SK-N-MC (cell line): ENCODE measurements around the gene RAP1GAP.

Experiments used
- DNase-seq: peaks from one replicate; pipeline ENCODE4 v3.0.0-alpha.2; 2011; ENCODE audit warnings: low read depth, low spot score
- H3K27ac ChIP-seq: fragments of 200-600 bp; sonication (generic); 2 replicates; pipeline ENCODE4 v1.5.1; 2016; ENCODE audit warnings: mixed run types
- H3K36me3 ChIP-seq: fragments of 200-600 bp; sonication (generic); 2 replicates; pipeline ENCODE4 v1.6.1; 2017; ENCODE audit warnings: antibody characterized with exemption, low read length, mixed read lengths; ENCODE audit not compliant: insufficient read depth
- H3K4me3 ChIP-seq: fragments of 200-600 bp; sonication (generic); 2 replicates; pipeline ENCODE4 v1.5.1; 2016
- H3K9ac ChIP-seq: fragments of 200-600 bp; sonication (generic); 2 replicates; pipeline ENCODE4 v1.8.0; 2017; ENCODE audit warnings: mixed run types, mixed read lengths; ENCODE audit not compliant: insufficient read length
- H3K9me3 ChIP-seq: fragments of 200-600 bp; sonication (generic); 2 replicates; pipeline ENCODE4 v1.6.1; 2017; ENCODE audit warnings: low read depth, mild to moderate bottlenecking, antibody characterized with exemption, low read length, moderate library complexity, mixed read lengths
- EZH2 ChIP-seq: fragments of 200-600 bp; sonication (generic); IDR thresholded peaks from one replicate; pipeline ENCODE4 v1.6.1; 2017; ENCODE audit warnings: antibody characterized with exemption
- FOXP2 ChIP-seq: optimal IDR thresholded peaks from 2 replicates; pipeline ENCODE3; 2011; ENCODE audit warnings: mild to moderate bottlenecking, moderate library complexity; ENCODE audit not compliant: insufficient read depth; ENCODE audit errors: extremely low read length, control extremely low read depth
- POLR2AphosphoS5 ChIP-seq: IDR thresholded peaks from 2 replicates; pipeline ENCODE4 v1.6.1; 2012; ENCODE audit warnings: mild to moderate bottlenecking, low read depth, low read length, borderline replicate concordance

RAP1GAP gene

GRCh38 chr1:21618059-21618458 is 51.1 kb downstream of the RAP1GAP start:
- Histone ChIP-seq H3K9me3 (no peaks in the 10 kb centered on the region), H3K36me3 (no peaks in the 10 kb centered on the region; the same call in 1 of the 2 replicates), H3K27ac (no peak overlapping the region), H3K4me3 (no peak overlapping the region), H3K9ac (no peak overlapping the region)
- DNase-seq = no peak
- TF ChIP-seq POLR2AphosphoS5 (no peak), FOXP2 (no peak), EZH2 (no peak)

- TF ChIP-seq POLR2AphosphoS5 (no peak), EZH2 (no peak), FOXP2 (no peak)
- Histone ChIP-seq H3K27ac (no peak overlapping the region), H3K9ac (no peak overlapping the region), H3K9me3 (no peaks in the 10 kb centered on the region), H3K4me3 (no peak overlapping the region), H3K36me3 (no peaks in the 10 kb centered on the region; the same call in 1 of the 2 replicates)
- DNase-seq = no peak
Observed at GRCh38 chr1:21617126-21617738, 51.9 kb downstream of the RAP1GAP start.

DNA sequence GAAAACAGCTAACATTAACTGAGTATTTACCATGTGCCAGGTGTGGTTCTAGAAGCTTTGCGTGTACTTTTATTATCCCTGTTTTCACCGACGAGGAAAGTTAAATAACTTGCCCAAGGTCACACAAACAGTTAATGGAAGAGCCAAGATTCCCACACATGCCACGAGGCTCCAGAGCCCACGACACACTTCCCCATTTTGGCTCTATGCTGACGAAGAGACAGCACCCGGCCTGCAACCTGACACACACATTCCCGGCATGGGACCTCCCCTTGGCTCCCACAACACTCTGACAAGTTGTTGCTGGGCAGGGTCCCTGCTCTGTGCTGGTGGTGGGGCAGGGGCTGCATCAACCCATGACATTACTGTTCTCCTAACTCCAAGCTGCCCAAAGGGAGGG is 52.8 kb downstream of the RAP1GAP start:
- H3K27ac ChIP-seq = peak overlapping the region; percentile 25; the same call in 1 of the 2 replicates
- no peak overlapping the region for H3K4me3 ChIP-seq
- H3K9me3 ChIP-seq = no peaks in the 10 kb centered on the region
- no peak for TF ChIP-seq FOXP2
- no peak for TF ChIP-seq POLR2AphosphoS5
- no peak for TF ChIP-seq EZH2
- H3K36me3 ChIP-seq = no peaks in the 10 kb centered on the region; the same call in 1 of the 2 replicates
- no peak for DNase-seq
- no peak overlapping the region for H3K9ac ChIP-seq

GRCh38 chr1:21614419-21615115 is 54.6 kb downstream of the RAP1GAP start:
- TF ChIP-seq EZH2 (no peak), FOXP2 (no peak), POLR2AphosphoS5 (no peak)
- Histone ChIP-seq H3K4me3 (no peak overlapping the region), H3K27ac (no peak overlapping the region), H3K36me3 (no peaks in the 10 kb centered on the region; the same call in 1 of the 2 replicates), H3K9me3 (no peaks in the 10 kb centered on the region), H3K9ac (no peak overlapping the region)
- no peak for DNase-seq

GRCh38 chr1:21613072-21613867 is 55.9 kb downstream of the RAP1GAP start:
- no peak for DNase-seq
- Histone ChIP-seq H3K4me3 (no peak overlapping the region), H3K9me3 (no peaks in the 10 kb centered on the region), H3K27ac (no peak overlapping the region), H3K9ac (no peak overlapping the region), H3K36me3 (no peaks in the 10 kb centered on the region; the same call in 1 of the 2 replicates)
- TF ChIP-seq EZH2 (no peak), POLR2AphosphoS5 (no peak), FOXP2 (no peak)

DNA sequence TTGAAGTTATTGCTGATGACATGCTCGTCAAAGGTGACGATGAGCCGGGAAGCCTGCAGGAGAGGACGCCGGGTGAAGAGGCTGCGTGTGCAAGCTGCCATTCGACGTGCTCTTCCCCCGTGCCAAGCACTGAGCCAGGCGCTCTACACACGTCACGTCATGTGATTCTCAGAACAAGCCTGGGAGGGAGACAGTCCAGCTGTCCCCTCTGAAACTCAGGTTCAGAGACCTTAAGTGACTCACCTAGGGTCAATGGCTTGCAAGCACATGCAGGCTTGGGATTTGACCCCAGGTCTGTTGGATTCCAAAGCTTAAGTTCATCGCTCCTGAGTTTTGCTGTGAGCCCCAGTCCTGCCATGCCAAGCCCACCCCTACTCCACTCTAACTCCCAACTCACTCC is 57.1 kb downstream of the RAP1GAP start:
- Histone ChIP-seq H3K36me3 (no peaks in the 10 kb centered on the region; the same call in 1 of the 2 replicates), H3K9ac (no peak overlapping the region), H3K27ac (no peak overlapping the region), H3K9me3 (no peaks in the 10 kb centered on the region), H3K4me3 (no peak overlapping the region)
- TF ChIP-seq EZH2 (no peak), FOXP2 (no peak), POLR2AphosphoS5 (no peak)
- DNase-seq = no peak

DNA sequence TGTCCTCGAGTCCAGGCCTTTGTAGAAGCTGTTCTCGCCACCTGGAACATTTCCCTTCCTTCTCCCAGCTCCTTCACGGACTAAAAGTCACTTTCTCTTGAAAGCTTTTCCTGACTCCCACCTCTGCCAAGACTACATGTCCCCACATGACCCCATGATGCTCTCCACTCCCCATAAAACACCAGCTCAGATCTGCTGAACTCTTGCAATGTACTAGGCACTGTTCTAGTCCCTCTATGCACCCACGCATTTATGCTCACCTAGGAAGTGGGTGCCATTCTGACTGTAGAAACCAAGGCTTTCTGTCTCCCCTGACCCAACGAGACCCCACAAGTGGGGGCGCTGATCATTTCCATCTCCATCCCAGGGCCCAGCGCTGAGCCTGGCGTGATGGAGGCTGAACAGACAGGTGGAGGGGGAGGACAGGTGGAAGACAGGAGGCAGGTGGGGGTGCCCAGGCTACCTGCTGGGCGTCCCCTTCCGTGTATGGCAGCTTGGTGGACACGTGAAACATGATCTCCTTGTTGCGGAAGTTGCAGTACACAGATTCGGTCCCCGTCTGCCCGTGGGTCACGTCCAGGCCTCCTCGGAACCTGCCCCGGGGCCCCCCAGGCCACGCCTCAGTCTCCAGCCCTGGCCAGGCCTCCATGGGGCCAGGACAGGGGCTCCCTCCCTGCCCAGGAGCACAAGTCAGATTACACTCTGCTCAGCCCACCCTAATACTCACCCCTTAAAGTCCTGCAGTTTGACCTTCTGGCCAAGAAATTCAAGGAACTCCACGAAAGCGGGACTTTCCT is 58.0 kb downstream of the RAP1GAP start:
- Histone ChIP-seq H3K4me3 (no peak overlapping the region), H3K9ac (no peak overlapping the region), H3K27ac (peak overlapping the region; percentile 60; the same call in 1 of the 2 replicates), H3K36me3 (no peaks in the 10 kb centered on the region; the same call in 1 of the 2 replicates), H3K9me3 (no peaks in the 10 kb centered on the region)
- TF ChIP-seq EZH2 (no peak), POLR2AphosphoS5 (no peak), FOXP2 (no peak)
- no peak for DNase-seq

DNA sequence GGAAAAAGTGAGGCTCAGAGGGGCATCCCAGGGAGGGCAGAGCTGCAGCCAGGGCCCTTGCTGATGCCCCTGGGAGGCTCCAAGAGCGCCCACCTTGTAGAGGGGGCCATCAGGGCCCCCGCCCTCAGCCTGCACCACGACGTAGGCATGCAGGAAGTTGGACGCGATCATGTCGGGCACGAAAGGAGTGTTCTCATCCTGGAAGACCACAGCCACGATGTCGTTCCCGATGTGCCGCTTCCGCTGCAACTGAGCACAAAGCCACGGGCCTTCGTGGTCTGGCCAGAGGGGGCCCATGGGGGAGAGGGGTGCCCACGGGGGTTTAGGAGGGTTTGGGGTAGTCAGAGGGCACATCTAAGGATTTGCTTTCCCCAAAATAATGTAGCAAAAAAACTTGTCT is 59.1 kb downstream of the RAP1GAP start:
- Histone ChIP-seq H3K27ac (no peak overlapping the region), H3K9ac (no peak overlapping the region), H3K4me3 (no peak overlapping the region), H3K9me3 (no peaks in the 10 kb centered on the region), H3K36me3 (no peaks in the 10 kb centered on the region; the same call in 1 of the 2 replicates)
- TF ChIP-seq POLR2AphosphoS5 (no peak), EZH2 (no peak), FOXP2 (no peak)
- no peak for DNase-seq
